WTC11 (cell line): ENCODE data around the gene LMBR1. TPM values are rescaled to one million over a fixed set of nuclear protein-coding genes. Genes with fewer than 3 reads are reported as not detected.
A peak's percentile ranks its signal among the peaks of the same experiment; 100 is the strongest.

Experiments used
- ATAC-seq: fragments of 200-7000 bp; cut with Tn5 transposase; 2 replicates; pipeline ENCODE4 v1.10.0; 2021; ENCODE audit warnings: mild to moderate bottlenecking, moderate library complexity
- CTCF ChIA-PET: fragments of 300-600 bp; sonication (Branson Sonifier 250); formaldehyde crosslinking; loops from one replicate; lab custom pipeline; 2021; ENCODE audit warnings: antibody characterized with exemption; lab: Charles Lee
- POLR2A ChIA-PET: fragments of 350-600 bp; sonication (Branson Sonifier 250); formaldehyde crosslinking; loops from one replicate; lab custom pipeline; 2021; ENCODE audit warnings: antibody characterized with exemption; lab: Charles Lee
- DNase-seq: peaks from one replicate; pipeline ENCODE4 v3.0.0; 2021; ENCODE audit warnings: low spot score
- H3K27ac Mint-ChIP-seq: 2 replicates; pipeline ENCODE4 v1.8.0; 2021; ENCODE audit warnings: mixed read lengths
- H3K27me3 Mint-ChIP-seq: 2 replicates; pipeline ENCODE4 v1.8.0; 2021; ENCODE audit warnings: low read depth, mild to moderate bottlenecking, moderate library complexity, mixed read lengths
- H3K36me3 Mint-ChIP-seq: 2 replicates; pipeline ENCODE4 v1.8.0; 2021; ENCODE audit warnings: mixed read lengths
- H3K4me1 Mint-ChIP-seq: 2 replicates; pipeline ENCODE4 v1.8.0; 2022; ENCODE audit warnings: mixed read lengths
- H3K4me3 Mint-ChIP-seq: 2 replicates; pipeline ENCODE4 v1.8.0; 2021; ENCODE audit warnings: mild to moderate bottlenecking, moderate library complexity, mixed read lengths
- H3K9me3 Mint-ChIP-seq: 2 replicates; pipeline ENCODE4 v1.8.0; 2021; ENCODE audit warnings: mixed read lengths
- ATF1 ChIP-seq: sonication (generic); formaldehyde crosslinking; IDR thresholded peaks from 2 replicates; pipeline ENCODE4 v1.8.1; 2023; ENCODE audit warnings: mild to moderate bottlenecking, moderate library complexity, missing genetic modification reagents
- ATF2 ChIP-seq: sonication (generic); formaldehyde crosslinking; IDR thresholded peaks from 2 replicates; pipeline ENCODE4 v1.8.1; 2022; ENCODE audit warnings: low read depth, missing genetic modification reagents, borderline replicate concordance
- ATF6 ChIP-seq: sonication (generic); formaldehyde crosslinking; IDR thresholded peaks from 2 replicates; pipeline ENCODE4 v1.8.1; 2023; ENCODE audit warnings: mild to moderate bottlenecking, missing genetic modification reagents
- E2F5 ChIP-seq: sonication (generic); formaldehyde crosslinking; IDR thresholded peaks from 2 replicates; pipeline ENCODE4 v1.8.1; 2022; ENCODE audit warnings: mild to moderate bottlenecking, moderate library complexity, missing genetic modification reagents
- EMX1 ChIP-seq: fragments of 250-450 bp; sonication (Bioruptor Pico); IDR thresholded peaks from 2 replicates; pipeline ENCODE4 v1.8.0; 2021; ENCODE audit warnings: mild to moderate bottlenecking
- GABPB1 ChIP-seq: sonication (generic); formaldehyde crosslinking; IDR thresholded peaks from 2 replicates; pipeline ENCODE4 v1.8.1; 2023; ENCODE audit warnings: mild to moderate bottlenecking, missing genetic modification reagents
- HMGA2 ChIP-seq: fragments of 250-450 bp; sonication (Bioruptor Pico); IDR thresholded peaks from 2 replicates; pipeline ENCODE4 v1.4.0; 2021; ENCODE audit warnings: mild to moderate bottlenecking, moderate library complexity
- IRF2 ChIP-seq: sonication (generic); formaldehyde crosslinking; IDR thresholded peaks from 2 replicates; pipeline ENCODE4 v1.8.0; 2022; ENCODE audit warnings: low read depth, missing genetic modification reagents, borderline replicate concordance
- JAZF1 ChIP-seq: fragments of 250-450 bp; sonication (Bioruptor Pico); IDR thresholded peaks from 2 replicates; pipeline ENCODE4 v1.9.0; 2021; ENCODE audit warnings: moderate library complexity, mild to moderate bottlenecking, inconsistent platforms
- JUN ChIP-seq: sonication (generic); formaldehyde crosslinking; IDR thresholded peaks from 2 replicates; pipeline ENCODE4 v1.8.0; 2023; ENCODE audit warnings: mild to moderate bottlenecking, missing genetic modification reagents
- MLX ChIP-seq: sonication (generic); formaldehyde crosslinking; IDR thresholded peaks from 2 replicates; pipeline ENCODE4 v1.8.1; 2023; ENCODE audit warnings: mild to moderate bottlenecking, missing genetic modification reagents, moderate library complexity
- MYBL2 ChIP-seq: sonication (generic); formaldehyde crosslinking; IDR thresholded peaks from 2 replicates; pipeline ENCODE4 v1.8.1; 2023; ENCODE audit warnings: mild to moderate bottlenecking, moderate library complexity, missing genetic modification reagents
- NFYB ChIP-seq: sonication (generic); formaldehyde crosslinking; conservative IDR thresholded peaks from 2 replicates; pipeline ENCODE4 v1.8.0; 2022; ENCODE audit warnings: low read depth, missing genetic modification reagents
- NR2C2 ChIP-seq: sonication (generic); formaldehyde crosslinking; IDR thresholded peaks from 2 replicates; pipeline ENCODE4 v1.8.0; 2022; ENCODE audit warnings: mild to moderate bottlenecking, missing genetic modification reagents
- SOX15 ChIP-seq: fragments of 250-450 bp; sonication (Bioruptor Pico); IDR thresholded peaks from 2 replicates; pipeline ENCODE4 v1.9.0; 2021; ENCODE audit warnings: mild to moderate bottlenecking
- STAT6 ChIP-seq: sonication (generic); formaldehyde crosslinking; conservative IDR thresholded peaks from 2 replicates; pipeline ENCODE4 v1.8.1; 2023; ENCODE audit warnings: mild to moderate bottlenecking, low read depth, missing genetic modification reagents, moderate library complexity
- TEAD1 ChIP-seq: sonication (generic); formaldehyde crosslinking; IDR thresholded peaks from 2 replicates; pipeline ENCODE4 v1.8.0; 2022; ENCODE audit warnings: mild to moderate bottlenecking, missing genetic modification reagents
- ZBTB21 ChIP-seq: sonication (generic); formaldehyde crosslinking; IDR thresholded peaks from 2 replicates; pipeline ENCODE4 v1.8.1; 2023; ENCODE audit warnings: mild to moderate bottlenecking, missing genetic modification reagents, borderline replicate concordance
- ZNF232 ChIP-seq: sonication (generic); formaldehyde crosslinking; IDR thresholded peaks from 2 replicates; pipeline ENCODE4 v1.8.0; 2022; ENCODE audit warnings: mild to moderate bottlenecking, missing genetic modification reagents
- ZNF532 ChIP-seq: fragments of 250-450 bp; sonication (Bioruptor Pico); IDR thresholded peaks from 2 replicates; pipeline ENCODE4 v1.9.0; 2021; ENCODE audit warnings: mild to moderate bottlenecking, borderline replicate concordance
- total RNA-seq: library from RNA; stranded (reverse); gene quantifications from 3 replicates; pipeline ENCODE4 v1.2.3, GENCODE V29; 2021
- TF ChIP-seq, protein P1 (sequence below): sonication (generic); formaldehyde crosslinking; IDR thresholded peaks from 2 replicates; pipeline ENCODE4 v1.8.0; 2022; ENCODE audit warnings: mild to moderate bottlenecking, missing genetic modification reagents
- TF ChIP-seq, protein P2 (sequence below): fragments of 200-600 bp; IDR thresholded peaks from 2 replicates; pipeline ENCODE4 v1.8.0; 2022; ENCODE audit warnings: antibody characterized with exemption

LMBR1 gene
- total RNA-seq, 1 experiment from 2014 or later: 55.6 TPM

DNA sequence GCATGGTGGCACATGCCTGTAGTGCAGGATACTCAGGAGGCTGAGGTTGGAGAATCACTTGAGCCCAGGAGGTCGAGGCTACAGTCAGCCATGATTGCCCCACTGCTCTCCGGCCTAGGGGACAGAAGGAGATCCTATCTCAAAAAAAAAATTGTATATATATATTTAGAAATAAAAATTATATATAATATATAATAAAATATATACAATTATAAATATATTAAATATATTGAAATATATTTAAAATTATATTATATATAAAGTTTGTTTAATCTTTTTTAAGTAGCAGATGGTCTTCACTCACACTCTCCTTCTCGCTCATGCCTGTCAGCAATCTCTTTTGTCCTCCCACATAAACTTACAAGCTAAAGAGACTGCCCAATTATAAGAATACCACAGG is 58.5 kb downstream of the LMBR1 start (continued):
- no peak for TF ChIP-seq STAT6
- TF ChIP-seq HMGA2 (CRISPR knock-in tag): peak; percentile 95; the same call in 1 of the 2 replicates
- TF ChIP-seq ATF2 (CRISPR knock-in tag): no peak
- TF ChIP-seq, all 79 proteins: peak for 1

GRCh38 chr7:156833312-156833711 is 59.7 kb downstream of the LMBR1 start:
- ChIA-PET CTCF (no interaction called here), POLR2A (no interaction called here)
- Mint-ChIP-seq H3K9me3 (no peaks in the 10 kb centered on the region), H3K4me1 (peaks cover 5% of the 10 kb centered on the region), H3K4me3 (no peak overlapping the region), H3K27ac (no peak overlapping the region), H3K36me3 (peaks cover 14% of the 10 kb centered on the region), H3K27me3 (no peaks in the 10 kb centered on the region)
- TF ChIP-seq IRF2 (CRISPR knock-in tag) (no peak), ATF6 (CRISPR knock-in tag) (no peak), MYBL2 (CRISPR knock-in tag) (no peak), SOX15 (CRISPR knock-in tag) (no peak), E2F5 (no peak), ZBTB21 (CRISPR knock-in tag) (no peak), GABPB1 (CRISPR knock-in tag) (no peak), TEAD1 (no peak), MLX (CRISPR knock-in tag) (no peak), JUN (CRISPR knock-in tag) (no peak), EMX1 (CRISPR knock-in tag) (no peak), ZNF232 (CRISPR knock-in tag) (no peak), ZNF532 (no peak), NR2C2 (CRISPR knock-in tag) (no peak), NFYB (no peak), ATF1 (no peak), JAZF1 (no peak)
- TF ChIP-seq, protein P1, sequence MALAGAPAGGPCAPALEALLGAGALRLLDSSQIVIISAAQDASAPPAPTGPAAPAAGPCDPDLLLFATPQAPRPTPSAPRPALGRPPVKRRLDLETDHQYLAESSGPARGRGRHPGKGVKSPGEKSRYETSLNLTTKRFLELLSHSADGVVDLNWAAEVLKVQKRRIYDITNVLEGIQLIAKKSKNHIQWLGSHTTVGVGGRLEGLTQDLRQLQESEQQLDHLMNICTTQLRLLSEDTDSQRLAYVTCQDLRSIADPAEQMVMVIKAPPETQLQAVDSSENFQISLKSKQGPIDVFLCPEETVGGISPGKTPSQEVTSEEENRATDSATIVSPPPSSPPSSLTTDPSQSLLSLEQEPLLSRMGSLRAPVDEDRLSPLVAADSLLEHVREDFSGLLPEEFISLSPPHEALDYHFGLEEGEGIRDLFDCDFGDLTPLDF (CRISPR knock-in tag): no peak
- TF ChIP-seq, protein P2, sequence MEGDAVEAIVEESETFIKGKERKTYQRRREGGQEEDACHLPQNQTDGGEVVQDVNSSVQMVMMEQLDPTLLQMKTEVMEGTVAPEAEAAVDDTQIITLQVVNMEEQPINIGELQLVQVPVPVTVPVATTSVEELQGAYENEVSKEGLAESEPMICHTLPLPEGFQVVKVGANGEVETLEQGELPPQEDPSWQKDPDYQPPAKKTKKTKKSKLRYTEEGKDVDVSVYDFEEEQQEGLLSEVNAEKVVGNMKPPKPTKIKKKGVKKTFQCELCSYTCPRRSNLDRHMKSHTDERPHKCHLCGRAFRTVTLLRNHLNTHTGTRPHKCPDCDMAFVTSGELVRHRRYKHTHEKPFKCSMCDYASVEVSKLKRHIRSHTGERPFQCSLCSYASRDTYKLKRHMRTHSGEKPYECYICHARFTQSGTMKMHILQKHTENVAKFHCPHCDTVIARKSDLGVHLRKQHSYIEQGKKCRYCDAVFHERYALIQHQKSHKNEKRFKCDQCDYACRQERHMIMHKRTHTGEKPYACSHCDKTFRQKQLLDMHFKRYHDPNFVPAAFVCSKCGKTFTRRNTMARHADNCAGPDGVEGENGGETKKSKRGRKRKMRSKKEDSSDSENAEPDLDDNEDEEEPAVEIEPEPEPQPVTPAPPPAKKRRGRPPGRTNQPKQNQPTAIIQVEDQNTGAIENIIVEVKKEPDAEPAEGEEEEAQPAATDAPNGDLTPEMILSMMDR: no peak
- DNase-seq (no peak), ATAC-seq (no peak)
